IPS-18a (cell line): ENCODE data around the gene WNT5B.

Source experiments
- H3K27ac ChIP-seq: one replicate; pipeline ENCODE4 v1.5.1; 2013; ENCODE audit warnings: low read length
- H3K27me3 ChIP-seq: one replicate; pipeline ENCODE4 v1.6.1; 2013; ENCODE audit warnings: mild to moderate bottlenecking, low read length; ENCODE audit not compliant: control insufficient read depth, insufficient read depth
- H3K36me3 ChIP-seq: one replicate; pipeline ENCODE4 v1.6.1; 2013; ENCODE audit warnings: low read depth, low read length; ENCODE audit not compliant: control insufficient read depth
- H3K4me1 ChIP-seq: one replicate; pipeline ENCODE4 v1.6.1; 2013; ENCODE audit warnings: low read depth, low read length; ENCODE audit not compliant: control insufficient read depth
- H3K4me3 ChIP-seq: one replicate; pipeline ENCODE4 v1.5.1; 2013; ENCODE audit warnings: low read length
- H3K9ac ChIP-seq: one replicate; pipeline ENCODE4 v1.6.1; 2013; ENCODE audit warnings: mild to moderate bottlenecking, low read length, moderate library complexity
- H3K9me3 ChIP-seq: one replicate; pipeline ENCODE4 v1.6.1; 2013; ENCODE audit warnings: low read depth, low read length; ENCODE audit not compliant: control insufficient read depth

WNT5B gene

GRCh38 chr12:1662761-1663439 is 33.9 kb downstream of the WNT5B start:
- no peaks in the 10 kb centered on the region for H3K9me3 ChIP-seq
- H3K4me1 ChIP-seq = no peaks in the 10 kb centered on the region
- H3K27me3 ChIP-seq = peaks cover 36% of the 10 kb centered on the region
- peak overlapping the region; percentile 11 for H3K9ac ChIP-seq
- peak overlapping the region; percentile 50 for H3K4me3 ChIP-seq
- H3K36me3 ChIP-seq = no peaks in the 10 kb centered on the region
- no peak overlapping the region for H3K27ac ChIP-seq

GRCh38 chr12:1663440-1664132 is 34.6 kb downstream of the WNT5B start:
- peaks cover 36% of the 10 kb centered on the region for H3K27me3 ChIP-seq
- H3K9me3 ChIP-seq = no peaks in the 10 kb centered on the region
- no peak overlapping the region for H3K9ac ChIP-seq
- H3K27ac ChIP-seq = no peak overlapping the region
- H3K4me3 ChIP-seq = no peak overlapping the region
- H3K4me1 ChIP-seq = no peaks in the 10 kb centered on the region
- no peaks in the 10 kb centered on the region for H3K36me3 ChIP-seq

- H3K9ac ChIP-seq = no peak overlapping the region
- H3K27ac ChIP-seq = no peak overlapping the region
- H3K36me3 ChIP-seq = no peaks in the 10 kb centered on the region
- H3K27me3 ChIP-seq = peaks cover 23% of the 10 kb centered on the region
- no peaks in the 10 kb centered on the region for H3K4me1 ChIP-seq
- H3K9me3 ChIP-seq = no peaks in the 10 kb centered on the region
- H3K4me3 ChIP-seq = no peak overlapping the region
Observed at GRCh38 chr12:1665366-1665765, 36.3 kb downstream of the WNT5B start.

GRCh38 chr12:1666215-1666614 is 37.2 kb downstream of the WNT5B start:
- no peak overlapping the region for H3K9ac ChIP-seq
- no peaks in the 10 kb centered on the region for H3K4me1 ChIP-seq
- H3K27ac ChIP-seq = no peak overlapping the region
- H3K4me3 ChIP-seq = no peak overlapping the region
- H3K27me3 ChIP-seq = peaks cover 14% of the 10 kb centered on the region
- H3K36me3 ChIP-seq = no peaks in the 10 kb centered on the region
- H3K9me3 ChIP-seq = no peaks in the 10 kb centered on the region

GRCh38 chr12:1666685-1667162 is 37.7 kb downstream of the WNT5B start:
- Histone ChIP-seq H3K27me3 (peaks cover 11% of the 10 kb centered on the region), H3K36me3 (no peaks in the 10 kb centered on the region), H3K9ac (no peak overlapping the region), H3K4me1 (no peaks in the 10 kb centered on the region), H3K9me3 (no peaks in the 10 kb centered on the region), H3K4me3 (no peak overlapping the region), H3K27ac (no peak overlapping the region)

- no peaks in the 10 kb centered on the region for H3K4me1 ChIP-seq
- H3K9me3 ChIP-seq = no peaks in the 10 kb centered on the region
- H3K4me3 ChIP-seq = no peak overlapping the region
- H3K36me3 ChIP-seq = no peaks in the 10 kb centered on the region
- peaks cover 2% of the 10 kb centered on the region for H3K27me3 ChIP-seq
- H3K9ac ChIP-seq = no peak overlapping the region
- H3K27ac ChIP-seq = no peak overlapping the region
Observed at GRCh38 chr12:1668833-1669543, 40.0 kb downstream of the WNT5B start.

GRCh38 chr12:1670358-1671268 is 41.6 kb downstream of the WNT5B start:
- H3K4me3 ChIP-seq = no peak overlapping the region
- no peaks in the 10 kb centered on the region for H3K9me3 ChIP-seq
- H3K9ac ChIP-seq = no peak overlapping the region
- H3K27me3 ChIP-seq = no peaks in the 10 kb centered on the region
- no peaks in the 10 kb centered on the region for H3K36me3 ChIP-seq
- H3K4me1 ChIP-seq = no peaks in the 10 kb centered on the region
- H3K27ac ChIP-seq = no peak overlapping the region

- Histone ChIP-seq H3K4me1 (no peaks in the 10 kb centered on the region), H3K27ac (no peak overlapping the region), H3K9ac (no peak overlapping the region), H3K9me3 (no peaks in the 10 kb centered on the region), H3K27me3 (no peaks in the 10 kb centered on the region), H3K36me3 (no peaks in the 10 kb centered on the region), H3K4me3 (no peak overlapping the region)
Observed at GRCh38 chr12:1676043-1676442, 47.0 kb downstream of the WNT5B start.

- no peaks in the 10 kb centered on the region for H3K36me3 ChIP-seq
- H3K9ac ChIP-seq = no peak overlapping the region
- H3K4me1 ChIP-seq = no peaks in the 10 kb centered on the region
- H3K27ac ChIP-seq = no peak overlapping the region
- no peaks in the 10 kb centered on the region for H3K9me3 ChIP-seq
- H3K27me3 ChIP-seq = no peaks in the 10 kb centered on the region
- no peak overlapping the region for H3K4me3 ChIP-seq
Observed at GRCh38 chr12:1680804-1681492, 51.9 kb downstream of the WNT5B start.

- Histone ChIP-seq H3K4me1 (no peaks in the 10 kb centered on the region), H3K36me3 (no peaks in the 10 kb centered on the region), H3K9me3 (no peaks in the 10 kb centered on the region), H3K4me3 (no peak overlapping the region), H3K9ac (no peak overlapping the region), H3K27ac (no peak overlapping the region), H3K27me3 (no peaks in the 10 kb centered on the region)
Observed at GRCh38 chr12:1681493-1681807, 52.4 kb downstream of the WNT5B start.
